Tibial nerve (tissue), 4 donors: ENCODE measurements around the gene PLA2G2D.

Source experiments
- EP300 ChIP-seq, 2 donors: sonication (generic); formaldehyde crosslinking; IDR thresholded peaks; one replicate each; pipeline ENCODE4 v1.6.1; 2017; ENCODE audit warnings: antibody characterized with exemption in 2 of 2, mild to moderate bottlenecking in 1 of 2
- POLR2A ChIP-seq, 2 donors: fragments of 450-650 bp; IDR thresholded peaks; one replicate each; pipeline ENCODE4 v1.6.1; 2017; ENCODE audit warnings: antibody characterized with exemption in 2 of 2, mild to moderate bottlenecking in 2 of 2, moderate library complexity in 2 of 2
- TF ChIP-seq, protein P1 (sequence below), 5 experiments: fragments of 200-600 bp in 3 of 5; fragments of 450-650 bp in 2 of 5; sonication (generic) in 3 of 5; IDR thresholded peaks; one replicate each; pipeline ENCODE4 v1.5.1; 2016 to 2019; ENCODE audit warnings: antibody characterized with exemption in 5 of 5, mild to moderate bottlenecking in 3 of 5, moderate library complexity in 2 of 5

GRCh38 chr1:20138346-20138745 lies 19.0 kb upstream of the PLA2G2D start:
- TF ChIP-seq, protein P1, sequence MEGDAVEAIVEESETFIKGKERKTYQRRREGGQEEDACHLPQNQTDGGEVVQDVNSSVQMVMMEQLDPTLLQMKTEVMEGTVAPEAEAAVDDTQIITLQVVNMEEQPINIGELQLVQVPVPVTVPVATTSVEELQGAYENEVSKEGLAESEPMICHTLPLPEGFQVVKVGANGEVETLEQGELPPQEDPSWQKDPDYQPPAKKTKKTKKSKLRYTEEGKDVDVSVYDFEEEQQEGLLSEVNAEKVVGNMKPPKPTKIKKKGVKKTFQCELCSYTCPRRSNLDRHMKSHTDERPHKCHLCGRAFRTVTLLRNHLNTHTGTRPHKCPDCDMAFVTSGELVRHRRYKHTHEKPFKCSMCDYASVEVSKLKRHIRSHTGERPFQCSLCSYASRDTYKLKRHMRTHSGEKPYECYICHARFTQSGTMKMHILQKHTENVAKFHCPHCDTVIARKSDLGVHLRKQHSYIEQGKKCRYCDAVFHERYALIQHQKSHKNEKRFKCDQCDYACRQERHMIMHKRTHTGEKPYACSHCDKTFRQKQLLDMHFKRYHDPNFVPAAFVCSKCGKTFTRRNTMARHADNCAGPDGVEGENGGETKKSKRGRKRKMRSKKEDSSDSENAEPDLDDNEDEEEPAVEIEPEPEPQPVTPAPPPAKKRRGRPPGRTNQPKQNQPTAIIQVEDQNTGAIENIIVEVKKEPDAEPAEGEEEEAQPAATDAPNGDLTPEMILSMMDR (IDR thresholded peaks at IDR 0.05) = no peak
- TF ChIP-seq POLR2A (IDR thresholded peaks at IDR 0.05) (no peak), EP300 (IDR thresholded peaks at IDR 0.05) (no peak)
